MM.1S (cell line): ENCODE data around the gene UPK2.

Experiments used
- CTCF ChIP-seq: fragments of 300-600 bp; sonication (generic); IDR thresholded peaks from 2 replicates; pipeline ENCODE4 v1.5.1; 2016; ENCODE audit warnings: antibody characterized with exemption, low read length, mixed read lengths
- EZH2 ChIP-seq: fragments of 300-600 bp; sonication (generic); optimal IDR thresholded peaks from 2 replicates; pipeline ENCODE3; 2017; ENCODE audit warnings: low read depth, mild to moderate bottlenecking, antibody characterized with exemption, low read length, mixed read lengths
- EZH2phosphoT487 ChIP-seq: fragments of 300-600 bp; sonication (generic); IDR thresholded peaks from 2 replicates; pipeline ENCODE4 v1.6.1; 2018; ENCODE audit warnings: antibody characterized with exemption, low read length

- no peak for TF ChIP-seq CTCF
- no peak for TF ChIP-seq EZH2phosphoT487
- no peak for TF ChIP-seq EZH2
Observed at GRCh38 chr11:118908901-118909618, 47.0 kb upstream of the UPK2 start.
